Measurements from ENCODE around the gene ARID1B. TPM values are rescaled to one million over a fixed set of nuclear protein-coding genes. Genes with fewer than 3 reads are reported as not detected.

The ARID1B gene
- total and polyA plus RNA-seq, 10 of the 15 experiments (the other 5 are each of a cell fraction or from before 2014, with no cell fraction given), result 24.7 to 133 (median 54.6) TPM

DNA sequence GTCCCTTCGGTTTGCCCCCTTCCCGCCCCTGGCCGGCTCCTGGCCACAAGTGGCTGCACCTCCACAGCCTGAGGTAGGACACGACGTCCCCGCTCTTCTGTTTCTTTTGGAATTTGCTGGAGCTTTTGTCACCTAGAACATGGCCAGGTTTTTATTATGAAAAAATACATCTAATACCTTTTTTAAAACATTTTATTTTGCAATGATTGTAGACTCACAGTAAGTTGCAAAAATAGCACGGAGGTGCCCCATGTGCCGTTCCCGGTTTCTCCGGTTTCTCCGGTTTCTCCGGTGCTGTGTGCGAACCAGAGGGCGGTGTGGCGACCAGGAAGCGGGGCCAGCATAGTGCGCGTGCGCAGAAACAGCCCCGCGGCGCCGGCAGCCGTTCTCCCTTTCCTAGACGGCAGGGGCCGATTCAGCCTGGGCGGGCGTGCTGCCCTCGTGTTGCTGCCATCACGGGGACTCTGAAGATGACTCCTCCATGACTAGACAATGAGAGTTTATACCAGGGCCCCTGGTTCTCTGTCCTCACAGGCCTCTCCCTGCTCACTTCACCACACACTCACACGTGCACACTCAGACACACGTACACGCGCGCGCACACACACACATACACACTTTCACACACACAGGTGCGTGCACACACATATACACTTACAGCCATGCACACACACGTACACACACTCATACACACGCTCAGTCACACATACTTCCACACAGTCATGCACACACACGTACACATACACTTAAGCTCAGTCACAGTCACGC is 444.1 kb downstream of the ARID1B start:
- in situ Hi-C loops (cut with MboI), result no loop called here
- ATAC-seq, result peak; percentile 81
- ChIA-PET POLR2A (no interaction called here), RAD21 (ENCODE audit: unreplicated experiment) (interaction anchor here (0.9 kb wide), 1 partner anchor 188 kb away, joined by 3 read pairs; no protein-coding TSS in a partner anchor), CTCF (no interaction called here), SMC1A (ENCODE audit: uncharacterized antibody, unreplicated experiment) (no interaction called here)
- Histone ChIP-seq H4K20me1 (ENCODE audit: control insufficient read depth, insufficient read depth) (no peaks in the 10 kb centered on the region), H3K36me3 (ENCODE audit: control insufficient read depth in 2 of 2, insufficient read depth in 2 of 2, low read length in 1 of 2) (no peaks in the 10 kb centered on the region), H3K27ac (ENCODE audit: control insufficient read depth, insufficient read depth) (no peak overlapping the region), H3K4me2 (ENCODE audit: control insufficient read depth, insufficient read depth) (peak overlapping the region; percentile 49), H3K4me3 (peak overlapping the region; percentile 60), H3K4me1 (ENCODE audit: control insufficient read depth, insufficient read depth, low read length) (peaks cover 10% of the 10 kb centered on the region), H3K9ac (ENCODE audit: control insufficient read depth, insufficient read depth, low read length) (peak overlapping the region; percentile 11), H3K9me3 (replicated peaks; ENCODE audit: control insufficient read depth, insufficient read depth, low read length) (no peaks in the 10 kb centered on the region), H3K79me2 (ENCODE audit: control insufficient read depth, insufficient read depth, low read length) (no peaks in the 10 kb centered on the region), H2AFZ (ENCODE audit: control insufficient read depth, low read depth, low read length) (peak overlapping the region; percentile 64), H3K27me3 (replicated peaks in 1 of 2; ENCODE audit: control insufficient read depth in 2 of 2, insufficient read depth in 2 of 2, low read length in 1 of 2) (peaks cover 0 to 3% of the 10 kb centered on the region in 2 experiments; a peak in 2 of 4 replicates)
- peak; percentile 56 for FAIRE-seq
- 23% methylated on average over 41 of the region's 41 CpGs for WGBS (ENCODE audit: insufficient coverage, insufficient replicate concordance, low lambda C conversion rate, missing lambda C conversion rate)
- intact Hi-C loops (cut with micrococcal nuclease; ENCODE audit: unreplicated experiment), result no loop called here
- no TSS peak for BruUV-seq (replicated peaks)
- DNase-seq (ENCODE audit: low read depth, low spot score), result peak; percentile 19
- no peak for TF ChIP-seq SMARCA5 (IDR thresholded peaks at IDR 0.05)
- TF ChIP-seq, protein P1, sequence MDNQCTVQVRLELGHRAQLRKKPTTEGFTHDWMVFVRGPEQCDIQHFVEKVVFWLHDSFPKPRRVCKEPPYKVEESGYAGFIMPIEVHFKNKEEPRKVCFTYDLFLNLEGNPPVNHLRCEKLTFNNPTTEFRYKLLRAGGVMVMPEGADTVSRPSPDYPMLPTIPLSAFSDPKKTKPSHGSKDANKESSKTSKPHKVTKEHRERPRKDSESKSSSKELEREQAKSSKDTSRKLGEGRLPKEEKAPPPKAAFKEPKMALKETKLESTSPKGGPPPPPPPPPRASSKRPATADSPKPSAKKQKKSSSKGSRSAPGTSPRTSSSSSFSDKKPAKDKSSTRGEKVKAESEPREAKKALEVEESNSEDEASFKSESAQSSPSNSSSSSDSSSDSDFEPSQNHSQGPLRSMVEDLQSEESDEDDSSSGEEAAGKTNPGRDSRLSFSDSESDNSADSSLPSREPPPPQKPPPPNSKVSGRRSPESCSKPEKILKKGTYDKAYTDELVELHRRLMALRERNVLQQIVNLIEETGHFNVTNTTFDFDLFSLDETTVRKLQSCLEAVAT (IDR thresholded peaks at IDR 0.05), result peak; percentile 65; the same call in 1 of the 2 replicates
- TF ChIP-seq EGR1 (IDR thresholded peaks at IDR 0.05; ENCODE audit: borderline replicate concordance in 1 of 2, low read depth in 2 of 2, low read length in 2 of 2), result no peak
- TF ChIP-seq NBN (IDR thresholded peaks at IDR 0.05), result 0 out of 2 replicates have a peak, but pooled peaks have one; percentile 29
- TF ChIP-seq ZNF274 (IDR thresholded peaks at IDR 0.05; ENCODE audit: insufficient read depth, insufficient read length), result no peak
- TF ChIP-seq, protein P2, sequence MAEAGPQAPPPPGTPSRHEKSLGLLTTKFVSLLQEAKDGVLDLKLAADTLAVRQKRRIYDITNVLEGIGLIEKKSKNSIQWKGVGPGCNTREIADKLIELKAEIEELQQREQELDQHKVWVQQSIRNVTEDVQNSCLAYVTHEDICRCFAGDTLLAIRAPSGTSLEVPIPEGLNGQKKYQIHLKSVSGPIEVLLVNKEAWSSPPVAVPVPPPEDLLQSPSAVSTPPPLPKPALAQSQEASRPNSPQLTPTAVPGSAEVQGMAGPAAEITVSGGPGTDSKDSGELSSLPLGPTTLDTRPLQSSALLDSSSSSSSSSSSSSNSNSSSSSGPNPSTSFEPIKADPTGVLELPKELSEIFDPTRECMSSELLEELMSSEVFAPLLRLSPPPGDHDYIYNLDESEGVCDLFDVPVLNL (IDR thresholded peaks at IDR 0.05; ENCODE audit: low read depth, low read length), result no peak
- no peak for TF ChIP-seq BMI1 (IDR thresholded peaks at IDR 0.05; ENCODE audit: borderline replicate concordance)
- TF ChIP-seq SIX5 (IDR thresholded peaks at IDR 0.05; ENCODE audit: low read depth, low read length, severe bottlenecking), result no peak
- TF ChIP-seq RCOR1 (conservative IDR thresholded peaks at IDR 0.05; ENCODE audit: low read depth, low read length), result no peak
- TF ChIP-seq SUPT20H (IDR thresholded peaks at IDR 0.05; ENCODE audit: borderline replicate concordance, control insufficient read depth, low read depth, low read length), result no peak
- no peak for TF ChIP-seq NR2C1 (IDR thresholded peaks at IDR 0.05)
- 0 out of 2 replicates have a peak, but pooled peaks have one; percentile 11 for TF ChIP-seq NRF1 (conservative IDR thresholded peaks at IDR 0.05; ENCODE audit: low read depth, low read length)
- no peak for TF ChIP-seq SUZ12 (IDR thresholded peaks at IDR 0.05; ENCODE audit: unreplicated experiment)
- no peak for TF ChIP-seq KDM1A (IDR thresholded peaks at IDR 0.05; ENCODE audit: borderline replicate concordance)
- peak; percentile 81 for TF ChIP-seq IKZF1 (conservative IDR thresholded peaks at IDR 0.05)
- TF ChIP-seq RBBP5 (conservative IDR thresholded peaks at IDR 0.05), result no peak
- TF ChIP-seq RB1 (IDR thresholded peaks at IDR 0.05; ENCODE audit: borderline replicate concordance), result no peak
- no peak for TF ChIP-seq KAT2A (conservative IDR thresholded peaks at IDR 0.05; ENCODE audit: control insufficient read depth, low read depth, low read length)
- TF ChIP-seq MEF2A (IDR thresholded peaks at IDR 0.05; ENCODE audit: insufficient read depth, low read depth, low read length), result no peak
- no peak for TF ChIP-seq SREBF1 (IDR thresholded peaks at IDR 0.05; ENCODE audit: low read length)
- no peak for TF ChIP-seq POLR2AphosphoS2 (IDR thresholded peaks at IDR 0.05; ENCODE audit: low read depth, low read length)
- TF ChIP-seq, protein P3, sequence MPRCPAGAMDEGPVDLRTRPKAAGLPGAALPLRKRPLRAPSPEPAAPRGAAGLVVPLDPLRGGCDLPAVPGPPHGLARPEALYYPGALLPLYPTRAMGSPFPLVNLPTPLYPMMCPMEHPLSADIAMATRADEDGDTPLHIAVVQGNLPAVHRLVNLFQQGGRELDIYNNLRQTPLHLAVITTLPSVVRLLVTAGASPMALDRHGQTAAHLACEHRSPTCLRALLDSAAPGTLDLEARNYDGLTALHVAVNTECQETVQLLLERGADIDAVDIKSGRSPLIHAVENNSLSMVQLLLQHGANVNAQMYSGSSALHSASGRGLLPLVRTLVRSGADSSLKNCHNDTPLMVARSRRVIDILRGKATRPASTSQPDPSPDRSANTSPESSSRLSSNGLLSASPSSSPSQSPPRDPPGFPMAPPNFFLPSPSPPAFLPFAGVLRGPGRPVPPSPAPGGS (IDR thresholded peaks at IDR 0.05; ENCODE audit: borderline replicate concordance, insufficient read depth, low read depth, low read length, poor library complexity, severe bottlenecking), result peak; percentile 97

Data from GM12878 (cell line).